Ovary (tissue), 9 donors: ENCODE results near the gene FMN1. TPM values are rescaled to one million over a fixed set of nuclear protein-coding genes. Genes with fewer than 3 reads are reported as not detected.

ENCODE experiments used
- DNase-seq, 5 donors: peaks; one replicate each; pipeline ENCODE4 v3.0.0-alpha.2; 2019 to 2020
- H3K27ac ChIP-seq, 2 donors: fragments of 200-600 bp; one replicate each; pipeline versions ENCODE4 v1.5.1 to v1.8.0; 2019 to 2022
- H3K27me3 ChIP-seq: fragments of 200-600 bp; one replicate; pipeline ENCODE4 v1.8.0; 2022
- H3K36me3 ChIP-seq: fragments of 200-600 bp; sonication (generic); one replicate; pipeline ENCODE4 v1.5.1; 2019
- H3K4me1 ChIP-seq: one replicate; pipeline ENCODE4 v1.8.1; 2013; ENCODE audit warnings: mild to moderate bottlenecking, moderate library complexity; ENCODE audit not compliant: insufficient read depth
- H3K4me3 ChIP-seq: fragments of 200-600 bp; sonication (generic); one replicate; pipeline ENCODE4 v1.5.1; 2017
- H3K9me3 ChIP-seq, 2 donors: fragments of 200-600 bp in 1 of 2; sonication (generic) in 1 of 2; one replicate each; pipeline versions ENCODE4 v1.5.1 to v1.8.1; 2013 to 2019; ENCODE audit warnings: mild to moderate bottlenecking in 1 of 2, moderate library complexity in 1 of 2
- EP300 ChIP-seq: sonication (generic); formaldehyde crosslinking; IDR thresholded peaks from one replicate; pipeline ENCODE4 v1.6.1; 2017; ENCODE audit warnings: antibody characterized with exemption
- POLR2A ChIP-seq: fragments of 450-650 bp; IDR thresholded peaks from one replicate; pipeline ENCODE4 v1.6.1; 2017; ENCODE audit warnings: antibody characterized with exemption, mild to moderate bottlenecking, moderate library complexity
- WGBS, 3 donors: extraction: QIAGEN DNeasy Blood & Tissue Kit in 1 of 3; methylation state at CpG; one replicate each; pipeline versions ENCODE4 v1.1.5 to v1.1.7; 2013 to 2017; 5-methylcytosine and 5-hydroxymethylcytosine counted together
- intact Hi-C, 4 donors: fragments of 100-400 bp; cut with DNase I; formaldehyde crosslinking; loops; one replicate each; pipeline versions ENCODE4 v1.11.0 to v1.15.1; 2022 to 2023
- polyA plus RNA-seq, 2 donors: library from polyadenylated mRNA; stranded (reverse); fragments of 200-250 nt in 1 of 2; fragments of 350-450 nt in 1 of 2; fragmentation: Illumina TruSeq in 1 of 2; extraction: RNeasy Lipid Tissue Mini Kit (QIAGEN cat#74804) in 1 of 2; gene quantifications; one replicate each; pipeline ENCODE4 v1.2.3, GENCODE V29; 2013 to 2014
- total RNA-seq, 7 donors: library from RNA; depleted of rRNA in 2 of 7; stranded (reverse); fragments of >200 nt in 2 of 7; fragmentation: NEBNext Ultra II Directional in 3 of 7; extraction: Animal tissue kit (Norgen Biotek cat#: 25700) in 3 of 7; gene quantifications; one replicate each; pipeline versions ENCODE4 v1.1.0 to v1.2.4, GENCODE V29; 2016 to 2023
- TF ChIP-seq, protein P1 (sequence below), 3 donors: fragments of 450-650 bp in 2 of 3; fragments of 200-600 bp in 1 of 3; IDR thresholded peaks; one replicate each; pipeline versions ENCODE4 v1.5.1 to v1.8.0; 2016 to 2022; ENCODE audit warnings: antibody characterized with exemption in 3 of 3, mild to moderate bottlenecking in 1 of 3
- donor health status: DM: no; HTN: no; CAD: no; lungs with moderate emphysema.
- donor health status: DM: no; HTN: no; CAD: no.
- donor health status: Bipolar disorder and iron deficiency.
- donor health status: DM: yes; HTN: yes; CAD: no.
- donor health status: DM: no; HTN: no; CAD: no.
- donor health status: DM: yes; HTN: yes; CAD: no.

The FMN1 gene
- total and polyA plus RNA-seq, 9 donors = 0.13 to 16.9 (median 2.6) TPM

DNA sequence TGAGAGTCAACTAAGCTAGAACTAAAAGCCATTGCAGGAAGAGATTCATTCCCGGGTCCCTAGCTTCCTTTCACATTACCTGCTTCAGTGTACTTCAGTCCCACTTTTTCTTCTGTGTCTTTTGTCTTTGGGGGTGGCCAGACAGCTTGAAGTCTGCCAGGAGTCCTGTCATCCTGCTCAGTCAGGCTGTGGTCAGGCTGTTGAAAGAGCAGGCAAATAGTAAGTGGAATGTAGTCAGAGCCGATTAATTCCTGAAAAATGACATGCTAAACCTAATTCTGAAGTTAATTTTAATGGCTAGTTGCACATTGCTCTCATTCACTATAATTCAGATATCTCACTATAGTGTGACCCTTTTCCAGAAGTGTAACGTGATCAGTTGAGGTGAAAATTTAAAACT, 129.6 kb downstream of the FMN1 start:
- Histone ChIP-seq H3K4me3 (no peak overlapping the region), H3K9me3 (no peaks in the 10 kb centered on the region), H3K27ac (no peak overlapping the region), H3K36me3 (no peaks in the 10 kb centered on the region), H3K27me3 (no peaks in the 10 kb centered on the region), H3K4me1 (no peaks in the 10 kb centered on the region)
- TF ChIP-seq, protein P1, sequence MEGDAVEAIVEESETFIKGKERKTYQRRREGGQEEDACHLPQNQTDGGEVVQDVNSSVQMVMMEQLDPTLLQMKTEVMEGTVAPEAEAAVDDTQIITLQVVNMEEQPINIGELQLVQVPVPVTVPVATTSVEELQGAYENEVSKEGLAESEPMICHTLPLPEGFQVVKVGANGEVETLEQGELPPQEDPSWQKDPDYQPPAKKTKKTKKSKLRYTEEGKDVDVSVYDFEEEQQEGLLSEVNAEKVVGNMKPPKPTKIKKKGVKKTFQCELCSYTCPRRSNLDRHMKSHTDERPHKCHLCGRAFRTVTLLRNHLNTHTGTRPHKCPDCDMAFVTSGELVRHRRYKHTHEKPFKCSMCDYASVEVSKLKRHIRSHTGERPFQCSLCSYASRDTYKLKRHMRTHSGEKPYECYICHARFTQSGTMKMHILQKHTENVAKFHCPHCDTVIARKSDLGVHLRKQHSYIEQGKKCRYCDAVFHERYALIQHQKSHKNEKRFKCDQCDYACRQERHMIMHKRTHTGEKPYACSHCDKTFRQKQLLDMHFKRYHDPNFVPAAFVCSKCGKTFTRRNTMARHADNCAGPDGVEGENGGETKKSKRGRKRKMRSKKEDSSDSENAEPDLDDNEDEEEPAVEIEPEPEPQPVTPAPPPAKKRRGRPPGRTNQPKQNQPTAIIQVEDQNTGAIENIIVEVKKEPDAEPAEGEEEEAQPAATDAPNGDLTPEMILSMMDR (IDR thresholded peaks at IDR 0.05) = no peak
- TF ChIP-seq POLR2A = no peak
- TF ChIP-seq EP300 = no peak
- no peak for DNase-seq
- intact Hi-C loops = no loop called here
- 51 to 61% (median 59%) methylated on average over 3 of the region's 3 CpGs for WGBS, 3 donors

DNA sequence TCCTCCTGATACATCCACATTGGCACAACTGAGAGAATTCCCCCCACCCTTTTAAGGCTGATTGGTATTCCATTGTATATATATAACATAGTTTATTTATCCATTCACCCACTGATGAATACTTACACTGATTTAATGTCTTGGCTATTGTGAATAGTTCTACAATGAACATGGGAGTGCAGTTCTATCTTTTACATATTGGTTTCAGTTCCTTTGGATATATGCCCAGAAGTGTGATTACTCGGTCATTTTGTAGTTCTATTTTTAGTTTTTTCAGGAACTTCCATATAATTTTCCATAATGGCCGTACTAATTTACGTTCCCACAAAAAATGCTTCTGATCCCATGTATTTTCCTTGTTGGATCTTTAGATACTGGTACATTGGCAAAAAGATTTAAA, 135.3 kb downstream of the FMN1 start:
- TF ChIP-seq, protein P1 (IDR thresholded peaks at IDR 0.05) = no peak
- no peak for TF ChIP-seq POLR2A
- no peak for TF ChIP-seq EP300
- WGBS, 3 donors = 3 to 15% (median 11%) methylated on average over 3 of the region's 3 CpGs
- Histone ChIP-seq H3K4me3 (no peak overlapping the region), H3K36me3 (no peaks in the 10 kb centered on the region), H3K27me3 (no peaks in the 10 kb centered on the region), H3K4me1 (no peaks in the 10 kb centered on the region), H3K9me3 (no peaks in the 10 kb centered on the region), H3K27ac (no peak overlapping the region)
- DNase-seq = no peak
- intact Hi-C loops = no loop called here

DNA sequence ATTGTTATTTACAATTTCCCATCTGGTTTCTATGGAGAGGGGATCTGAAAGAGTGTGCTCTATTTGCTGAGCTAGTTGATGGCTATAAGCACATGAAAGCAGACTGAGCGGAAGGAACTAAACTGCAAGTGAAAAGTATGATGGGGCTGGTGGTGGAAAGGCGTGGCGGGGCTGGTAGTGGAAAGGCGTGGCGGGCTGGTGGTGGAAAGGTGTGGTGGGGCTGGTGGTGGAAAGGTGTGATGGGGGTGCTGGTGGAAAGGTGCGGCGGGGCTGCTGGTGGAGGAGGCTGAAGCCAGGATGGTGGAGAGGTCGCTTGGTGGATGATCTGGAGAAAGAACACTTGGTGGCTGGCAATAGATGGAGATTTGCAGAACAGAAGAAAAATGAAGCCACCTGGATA, 136.7 kb downstream of the FMN1 start:
- Histone ChIP-seq H3K27ac (no peak overlapping the region), H3K9me3 (no peaks in the 10 kb centered on the region), H3K36me3 (no peaks in the 10 kb centered on the region), H3K27me3 (no peaks in the 10 kb centered on the region), H3K4me3 (no peak overlapping the region), H3K4me1 (no peaks in the 10 kb centered on the region)
- no peak for DNase-seq
- WGBS, 3 donors = 93 to 95% (median 93%) methylated on average over 8 of the region's 8 CpGs
- intact Hi-C loops = no loop called here
- TF ChIP-seq POLR2A (no peak), EP300 (no peak)
- TF ChIP-seq, protein P1 (IDR thresholded peaks at IDR 0.05) = no peak

DNA sequence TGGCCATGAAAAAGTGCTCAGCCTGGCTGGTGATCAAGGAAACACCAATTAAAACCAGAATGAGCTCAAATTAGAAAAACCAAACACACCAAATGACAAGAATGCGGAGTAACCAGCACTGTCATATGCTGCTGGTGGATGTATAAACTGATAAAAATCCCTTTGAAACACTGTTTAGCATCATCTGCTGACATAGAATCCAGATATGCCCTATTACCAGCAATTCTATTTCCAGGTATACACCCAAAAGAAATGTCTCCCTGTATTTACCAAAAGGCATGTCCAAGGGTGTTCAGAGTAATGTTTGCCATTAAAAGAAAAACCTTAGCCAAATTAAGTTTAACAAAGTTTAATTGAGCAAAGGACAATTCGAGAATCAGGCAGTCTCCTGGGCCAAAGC, 138.6 kb downstream of the FMN1 start:
- 71 to 79% (median 72%) methylated on average over 2 of the region's 2 CpGs for WGBS, 3 donors
- Histone ChIP-seq H3K27me3 (no peaks in the 10 kb centered on the region), H3K27ac (no peak overlapping the region), H3K9me3 (no peaks in the 10 kb centered on the region), H3K4me3 (no peak overlapping the region), H3K4me1 (no peaks in the 10 kb centered on the region), H3K36me3 (no peaks in the 10 kb centered on the region)
- no peak for DNase-seq
- no peak for TF ChIP-seq EP300
- no peak for TF ChIP-seq POLR2A
- TF ChIP-seq, protein P1 (IDR thresholded peaks at IDR 0.05) = no peak
- intact Hi-C loops = no loop called here

DNA sequence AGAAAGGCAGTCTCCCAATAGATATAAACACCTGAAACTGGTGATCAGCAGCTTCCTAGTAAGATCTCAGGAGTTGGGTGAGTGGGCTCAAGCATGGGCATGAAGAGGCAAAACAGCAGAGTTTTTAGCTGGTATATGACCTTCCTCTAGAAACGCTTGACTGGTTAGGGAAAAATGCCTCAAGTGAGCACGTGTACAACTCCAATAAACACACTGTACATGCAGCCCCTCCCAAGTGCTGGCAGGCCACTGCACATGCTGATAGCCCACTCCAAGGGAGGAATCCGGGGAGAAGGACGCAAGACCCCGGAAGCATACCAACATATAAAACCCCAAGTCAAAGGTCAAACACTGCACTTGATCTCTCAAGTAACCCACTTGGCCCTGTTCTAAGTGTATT, 143.0 kb downstream of the FMN1 start:
- TF ChIP-seq EP300 (no peak), POLR2A (no peak)
- TF ChIP-seq, protein P1 (IDR thresholded peaks at IDR 0.05) = no peak
- Histone ChIP-seq H3K27ac (no peak overlapping the region), H3K36me3 (no peaks in the 10 kb centered on the region), H3K9me3 (no peaks in the 10 kb centered on the region), H3K4me3 (no peak overlapping the region), H3K27me3 (no peaks in the 10 kb centered on the region), H3K4me1 (no peaks in the 10 kb centered on the region)
- WGBS, 3 donors = 65 to 71% (median 68%) methylated on average over 5 of the region's 5 CpGs
- DNase-seq = no peak
- intact Hi-C loops = no loop called here
